ENCODE results near the gene PHYHD1. TPM values are rescaled to one million over a fixed set of nuclear protein-coding genes. Genes with fewer than 3 reads are reported as not detected.

Gene PHYHD1
- total RNA-seq, 2 experiments from 2014 or later, result 0.61 to 1.5 TPM

DNA sequence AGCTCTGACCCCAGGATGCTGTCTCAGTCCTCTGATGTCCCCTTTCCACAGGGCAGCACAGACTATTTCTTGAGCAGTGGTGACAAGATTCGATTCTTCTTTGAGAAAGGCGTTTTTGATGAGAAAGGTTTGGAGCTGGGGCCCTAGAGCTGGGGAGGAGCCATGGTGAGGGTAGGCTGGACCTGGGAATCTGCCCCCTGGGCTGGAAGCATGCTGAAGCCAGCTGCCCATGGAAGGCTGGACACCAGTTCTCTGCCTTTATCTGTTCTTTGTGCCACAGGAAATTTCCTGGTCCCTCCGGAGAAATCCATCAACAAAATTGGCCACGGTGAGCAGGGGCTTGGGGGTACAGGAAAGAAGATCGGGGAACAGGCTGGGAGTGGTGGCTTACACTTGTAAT is 12.9 kb downstream of the PHYHD1 start:
- TF ChIP-seq, protein P1, sequence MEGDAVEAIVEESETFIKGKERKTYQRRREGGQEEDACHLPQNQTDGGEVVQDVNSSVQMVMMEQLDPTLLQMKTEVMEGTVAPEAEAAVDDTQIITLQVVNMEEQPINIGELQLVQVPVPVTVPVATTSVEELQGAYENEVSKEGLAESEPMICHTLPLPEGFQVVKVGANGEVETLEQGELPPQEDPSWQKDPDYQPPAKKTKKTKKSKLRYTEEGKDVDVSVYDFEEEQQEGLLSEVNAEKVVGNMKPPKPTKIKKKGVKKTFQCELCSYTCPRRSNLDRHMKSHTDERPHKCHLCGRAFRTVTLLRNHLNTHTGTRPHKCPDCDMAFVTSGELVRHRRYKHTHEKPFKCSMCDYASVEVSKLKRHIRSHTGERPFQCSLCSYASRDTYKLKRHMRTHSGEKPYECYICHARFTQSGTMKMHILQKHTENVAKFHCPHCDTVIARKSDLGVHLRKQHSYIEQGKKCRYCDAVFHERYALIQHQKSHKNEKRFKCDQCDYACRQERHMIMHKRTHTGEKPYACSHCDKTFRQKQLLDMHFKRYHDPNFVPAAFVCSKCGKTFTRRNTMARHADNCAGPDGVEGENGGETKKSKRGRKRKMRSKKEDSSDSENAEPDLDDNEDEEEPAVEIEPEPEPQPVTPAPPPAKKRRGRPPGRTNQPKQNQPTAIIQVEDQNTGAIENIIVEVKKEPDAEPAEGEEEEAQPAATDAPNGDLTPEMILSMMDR (IDR thresholded peaks at IDR 0.05), result no peak
- Mint-ChIP-seq H3K27me3 (no peaks in the 10 kb centered on the region), H3K4me1 (ENCODE audit: low read depth) (peaks cover 1% of the 10 kb centered on the region), H3K4me3 (no peak overlapping the region), H3K27ac (no peak overlapping the region), H3K9me3 (no peaks in the 10 kb centered on the region), H3K36me3 (ENCODE audit: low read depth) (no peaks in the 10 kb centered on the region)
- intact Hi-C loops (cut with micrococcal nuclease), result no loop called here
- POLR2A ChIA-PET, result no interaction called here
- ATAC-seq, result no peak
- no peak for DNase-seq
- CTCF ChIA-PET, result interaction anchor here (1.1 kb wide), 1 partner anchor 72 kb away, joined by 3 read pairs; no protein-coding TSS in a partner anchor

DNA sequence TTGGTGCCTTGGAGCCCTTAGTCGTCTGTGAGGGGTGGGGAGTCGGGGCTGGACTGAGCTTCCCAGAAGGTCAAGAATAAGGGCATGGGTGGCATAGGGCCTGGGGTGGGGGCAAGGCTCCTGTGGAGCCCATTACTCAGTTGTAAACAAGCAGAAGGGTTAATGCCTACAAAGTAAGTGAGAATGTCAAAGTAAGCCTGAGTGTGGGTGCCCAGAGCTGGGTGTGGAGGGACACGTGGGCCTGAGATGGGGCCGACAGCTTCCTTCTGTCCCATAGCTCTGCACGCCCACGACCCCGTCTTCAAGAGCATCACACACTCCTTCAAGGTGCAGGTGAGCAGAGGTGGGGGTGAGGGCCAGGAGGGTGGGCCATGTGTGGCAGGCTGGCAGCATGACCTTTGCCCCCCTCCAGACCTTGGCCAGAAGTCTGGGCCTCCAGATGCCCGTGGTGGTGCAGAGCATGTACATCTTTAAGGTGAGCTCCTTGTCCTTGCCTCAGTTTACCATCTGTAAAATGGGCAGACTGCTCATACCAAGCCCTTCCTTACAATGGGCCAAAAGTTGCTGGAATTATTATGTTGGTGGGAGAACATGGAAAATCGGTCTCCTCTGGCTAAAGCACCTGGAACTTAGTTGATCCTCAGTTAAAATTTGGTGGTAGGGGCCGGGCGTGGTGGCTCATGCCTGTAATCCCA is 15.5 kb downstream of the PHYHD1 start:
- Mint-ChIP-seq H3K36me3 (ENCODE audit: low read depth) (no peaks in the 10 kb centered on the region), H3K4me1 (ENCODE audit: low read depth) (no peaks in the 10 kb centered on the region), H3K27me3 (no peaks in the 10 kb centered on the region), H3K9me3 (no peaks in the 10 kb centered on the region), H3K27ac (no peak overlapping the region), H3K4me3 (no peak overlapping the region)
- DNase-seq (no peak), ATAC-seq (no peak)
- ChIA-PET POLR2A (interaction anchor here (0.6 to 1.0 kb wide), 3 partner anchors 8 to 129 kb away, joined by 3 read pairs; no protein-coding TSS in a partner anchor), CTCF (interaction anchor here (0.6 to 3.0 kb wide), 6 partner anchors 8 to 118 kb away, joined by 3 to 23 read pairs (median 5); partner anchors contain the start of genes ENDOG, KYAT1 and LRRC8A)
- intact Hi-C loops (cut with micrococcal nuclease), result no loop called here
- TF ChIP-seq, protein P1 (IDR thresholded peaks at IDR 0.05), result no peak

DNA sequence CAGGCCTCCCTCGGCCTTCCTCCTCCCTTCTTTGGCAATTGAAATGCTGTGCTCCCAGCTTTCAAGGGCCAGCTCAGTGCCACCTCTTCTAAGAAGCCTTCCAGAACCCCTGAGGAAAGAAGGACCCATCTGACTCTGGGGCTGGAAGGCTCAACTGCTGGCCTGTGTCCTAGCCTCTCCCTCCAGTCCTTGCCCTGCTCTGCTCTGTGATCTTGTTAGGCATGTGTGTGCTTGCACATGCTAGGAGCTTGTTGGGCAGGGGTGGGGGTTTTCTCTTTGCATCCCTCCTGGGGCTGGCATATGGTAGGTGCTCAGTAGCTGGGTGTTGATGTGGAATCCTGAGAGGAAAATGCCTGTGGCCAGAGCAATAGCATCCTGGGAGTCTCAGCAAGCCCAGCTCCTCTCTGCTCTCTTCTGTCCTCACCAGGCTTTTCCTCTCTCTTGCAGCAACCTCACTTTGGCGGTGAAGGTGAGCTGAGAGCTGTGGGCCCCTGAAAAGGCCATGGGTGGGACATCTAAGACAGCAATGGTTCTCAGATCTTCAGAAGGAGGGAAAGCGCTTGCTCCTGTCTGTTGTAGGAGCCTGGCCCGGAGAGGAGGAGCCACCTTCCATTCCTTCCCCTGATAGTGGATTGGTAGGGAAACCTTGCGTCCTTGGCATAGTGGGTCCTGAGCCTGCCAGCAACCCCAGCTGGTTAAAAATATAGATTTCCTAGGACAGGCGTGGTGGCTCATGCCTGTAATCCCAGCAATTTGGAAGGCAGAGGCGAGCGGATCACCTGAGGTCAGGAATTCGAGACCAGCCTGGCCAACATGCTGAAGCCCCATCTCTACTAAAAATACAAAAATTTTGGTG is 16.8 kb downstream of the PHYHD1 start:
- no peaks in the 10 kb centered on the region for H3K27me3 Mint-ChIP-seq
- TF ChIP-seq, protein P1 (IDR thresholded peaks at IDR 0.05), result no peak
- no peaks in the 10 kb centered on the region for H3K36me3 Mint-ChIP-seq (ENCODE audit: low read depth)
- no peak for DNase-seq
- ChIA-PET POLR2A (interaction anchor here (0.6 to 1.0 kb wide), 2 partner anchors 9 to 128 kb away, joined by 3 read pairs; no protein-coding TSS in a partner anchor), CTCF (interaction anchor here (0.9 to 3.0 kb wide), 3 partner anchors 10 to 119 kb away, joined by 3 to 23 read pairs (median 7); partner anchors contain the start of gene ENDOG)
- H3K4me1 Mint-ChIP-seq (ENCODE audit: low read depth), result no peaks in the 10 kb centered on the region
- H3K9me3 Mint-ChIP-seq, result no peaks in the 10 kb centered on the region
- ATAC-seq, result no peak
- no peak overlapping the region for H3K27ac Mint-ChIP-seq
- intact Hi-C loops (cut with micrococcal nuclease), result no loop called here
- H3K4me3 Mint-ChIP-seq, result no peak overlapping the region

GRCh38 chr9:128940271-128940921 is 19.6 kb downstream of the PHYHD1 start:
- Mint-ChIP-seq H3K9me3 (no peaks in the 10 kb centered on the region), H3K36me3 (ENCODE audit: low read depth) (no peaks in the 10 kb centered on the region), H3K27ac (no peak overlapping the region), H3K4me3 (no peak overlapping the region), H3K4me1 (ENCODE audit: low read depth) (no peaks in the 10 kb centered on the region), H3K27me3 (no peaks in the 10 kb centered on the region)
- TF ChIP-seq, protein P1 (IDR thresholded peaks at IDR 0.05), result no peak
- CTCF ChIA-PET, result interaction anchor here (1.2 kb wide), 1 partner anchor 12 kb away, joined by 4 read pairs; no protein-coding TSS in a partner anchor
- no peak for DNase-seq
- POLR2A ChIA-PET, result no interaction called here
- intact Hi-C loops (cut with micrococcal nuclease), result no loop called here
- no peak for ATAC-seq

Measured in activated CD8-positive, alpha-beta T cell treated with anti-CD3 and anti-CD28 coated beads for 36 hours (primary cell).